HG02970 (cell line): ENCODE results near the gene COLEC12.
A peak's percentile ranks its signal among the peaks of the same experiment; 100 is the strongest.
"Not testable (repeated sequence)": the region's sequence is repeated elsewhere in the genome, so short reads cannot be mapped to it uniquely, and the experiment has no call there.

ENCODE experiments used
- ATAC-seq: cut with Tn5 transposase; IDR thresholded peaks from one replicate; pipeline ENCODE4 v1.9.1; 2021; ENCODE audit warnings: mild to moderate bottlenecking, moderate library complexity, moderate number of reproducible peaks; ENCODE audit not compliant: unreplicated experiment, low FRiP score

Gene COLEC12

DNA sequence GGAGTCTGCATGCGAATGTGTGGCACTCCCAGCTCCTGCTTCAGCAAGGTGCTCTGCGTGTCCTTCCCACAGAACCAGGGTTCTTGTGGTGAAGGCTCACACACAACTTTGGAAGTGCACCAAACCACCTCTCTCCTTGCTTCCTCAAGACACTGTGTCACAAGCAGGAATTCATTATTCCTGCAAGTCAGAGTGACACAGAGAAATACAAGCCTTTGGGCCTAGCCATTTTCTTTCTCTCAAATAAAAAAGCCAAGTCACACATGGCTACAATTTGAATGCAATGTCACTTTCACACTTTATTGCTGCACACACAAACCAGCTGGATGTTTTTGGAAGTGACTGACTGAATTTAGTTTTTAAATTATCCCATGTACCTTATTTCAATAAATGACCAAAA lies 202.6 kb downstream of the COLEC12 start:
- ATAC-seq = no peak

DNA sequence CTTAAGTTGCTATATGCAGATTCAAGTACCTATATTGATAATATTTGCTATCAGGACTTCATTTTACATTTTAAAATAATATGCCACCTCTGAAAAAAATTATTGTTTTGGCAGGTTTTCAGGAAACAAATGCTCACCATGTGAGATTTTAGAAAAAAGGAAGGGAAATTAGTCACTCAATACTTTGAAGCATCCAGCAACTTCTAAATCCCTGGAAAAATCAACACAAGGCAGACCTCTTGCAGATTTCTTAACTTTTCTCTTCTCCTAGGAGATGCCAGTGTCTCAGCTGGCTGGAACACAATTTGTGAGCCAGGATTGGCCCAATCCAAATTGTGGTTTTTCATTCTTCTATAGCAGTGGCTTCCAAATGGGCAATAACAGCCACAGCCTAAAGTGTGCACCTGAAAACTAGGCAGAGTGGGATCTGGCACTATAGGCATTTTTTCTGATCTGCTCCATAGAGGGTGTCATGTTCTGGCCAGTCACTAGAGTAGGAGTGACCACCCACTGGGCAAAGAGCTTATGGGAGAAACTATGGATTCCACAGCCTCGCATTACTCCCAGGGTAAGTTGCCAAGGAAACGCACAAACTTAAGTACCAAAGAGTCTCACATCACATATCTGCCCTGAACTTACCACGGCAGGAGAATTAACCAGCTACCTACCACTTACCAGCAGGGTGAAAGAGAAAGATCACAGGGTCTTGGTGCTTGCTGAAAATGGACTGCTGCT lies 204.6 kb downstream of the COLEC12 start:
- ATAC-seq = no peak

DNA sequence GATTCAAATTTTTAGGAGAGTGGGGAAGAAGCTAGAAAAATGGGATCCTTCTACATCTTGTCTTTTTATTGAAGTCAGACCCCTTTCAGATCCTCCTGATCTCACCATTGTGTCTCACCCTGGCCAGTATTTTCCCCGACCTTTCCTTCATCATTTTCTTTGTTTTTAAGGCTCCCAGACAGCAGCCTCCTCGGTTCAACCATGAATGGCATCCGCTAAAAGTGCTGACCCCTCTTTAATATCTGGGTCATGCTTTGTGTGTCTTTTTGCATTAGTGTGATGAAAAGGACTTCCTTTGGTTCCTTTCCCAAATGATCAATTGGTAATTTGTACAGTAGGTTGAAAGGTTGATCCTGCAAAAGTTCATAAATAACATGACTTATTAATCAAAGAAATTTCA lies 205.9 kb downstream of the COLEC12 start:
- no peak for ATAC-seq

- no peak for ATAC-seq
Observed at GRCh38 chr18:293536-293935, 207.0 kb downstream of the COLEC12 start.

DNA sequence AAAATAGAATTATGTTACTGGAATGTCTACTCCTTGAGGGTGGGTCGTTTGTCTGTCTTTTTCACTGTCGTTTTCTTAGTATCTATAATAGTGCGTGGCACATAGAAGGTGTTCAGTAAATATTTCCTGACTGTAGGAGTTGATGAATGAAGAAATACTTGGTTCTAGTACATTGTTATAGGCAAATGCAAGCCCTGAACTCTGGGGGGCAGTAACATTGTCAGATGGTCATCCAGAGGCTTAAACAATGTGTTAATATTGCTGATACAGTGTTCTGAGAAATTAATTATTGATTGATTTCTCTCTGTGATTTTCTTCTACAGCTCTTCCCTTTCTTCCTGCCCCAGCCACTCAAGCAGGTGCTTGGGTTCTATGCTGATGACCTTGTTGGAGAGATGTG lies 208.2 kb downstream of the COLEC12 start:
- no peak for ATAC-seq

GRCh38 chr18:289970-290369 lies 210.5 kb downstream of the COLEC12 start:
- ATAC-seq = not testable (repeated sequence)

DNA sequence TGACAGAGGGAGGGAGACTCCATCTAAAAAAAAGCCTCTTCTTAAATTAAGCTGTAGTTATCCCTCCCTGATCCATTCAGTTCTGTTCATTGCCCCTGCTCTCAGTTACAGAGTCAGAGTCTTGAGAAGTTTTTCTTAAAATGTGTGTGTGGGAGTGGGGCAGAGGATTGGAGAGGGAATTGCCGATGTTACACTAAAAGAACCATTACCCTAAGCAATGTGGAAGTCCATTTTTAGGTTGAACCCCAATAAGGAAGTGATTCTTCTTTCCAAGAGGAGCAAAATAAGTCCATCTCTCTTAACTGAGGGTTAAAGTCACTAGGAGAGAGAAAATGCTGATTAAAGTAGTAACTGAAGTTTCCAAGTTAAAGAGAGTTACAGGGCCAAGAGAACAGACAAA lies 211.5 kb downstream of the COLEC12 start:
- ATAC-seq = no peak

- no peak for ATAC-seq
Observed at GRCh38 chr18:286515-287310, 213.8 kb downstream of the COLEC12 start.

DNA sequence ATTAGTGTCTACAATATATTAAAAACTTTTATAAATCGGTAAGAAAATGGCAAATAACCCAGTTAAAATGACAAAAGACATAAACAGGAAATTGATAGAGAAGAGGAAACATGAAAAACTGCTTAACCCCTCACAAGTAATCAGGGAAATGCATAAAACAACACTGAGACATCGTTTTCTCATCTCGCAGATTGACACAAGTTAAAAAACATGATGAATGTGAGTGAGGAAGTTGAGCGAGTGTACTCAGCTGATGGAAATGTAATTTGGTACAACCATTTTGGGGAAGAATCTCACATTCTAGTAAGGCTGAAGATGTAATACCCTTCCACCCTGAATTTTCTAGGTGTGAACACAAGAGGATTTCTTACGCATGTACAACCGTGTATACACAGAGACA lies 214.7 kb downstream of the COLEC12 start:
- ATAC-seq = no peak

- ATAC-seq = no peak
Observed at GRCh38 chr18:275486-275885, 225.0 kb downstream of the COLEC12 start.

DNA sequence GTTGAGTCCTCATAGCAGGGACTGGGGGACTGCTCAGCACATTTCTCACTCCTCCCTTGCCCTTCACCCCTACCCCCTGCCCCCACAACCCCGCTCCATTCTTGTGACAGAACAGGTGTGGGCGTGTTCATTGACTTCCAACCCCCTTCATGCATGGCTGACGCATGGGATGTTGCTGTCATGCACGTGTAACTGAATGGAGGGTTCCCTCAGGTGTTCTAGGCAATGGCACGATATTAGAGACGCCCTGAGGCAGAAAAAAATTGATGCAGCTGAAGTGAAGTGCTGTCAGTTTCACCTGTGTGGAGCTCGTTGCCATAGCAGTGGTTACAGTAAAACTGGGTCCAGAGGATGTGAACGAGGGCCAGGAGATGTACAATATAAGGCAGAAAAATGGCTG lies 226.2 kb downstream of the COLEC12 start:
- no peak for ATAC-seq

- no peak for ATAC-seq
Observed at GRCh38 chr18:273525-273924, 227.0 kb downstream of the COLEC12 start.

DNA sequence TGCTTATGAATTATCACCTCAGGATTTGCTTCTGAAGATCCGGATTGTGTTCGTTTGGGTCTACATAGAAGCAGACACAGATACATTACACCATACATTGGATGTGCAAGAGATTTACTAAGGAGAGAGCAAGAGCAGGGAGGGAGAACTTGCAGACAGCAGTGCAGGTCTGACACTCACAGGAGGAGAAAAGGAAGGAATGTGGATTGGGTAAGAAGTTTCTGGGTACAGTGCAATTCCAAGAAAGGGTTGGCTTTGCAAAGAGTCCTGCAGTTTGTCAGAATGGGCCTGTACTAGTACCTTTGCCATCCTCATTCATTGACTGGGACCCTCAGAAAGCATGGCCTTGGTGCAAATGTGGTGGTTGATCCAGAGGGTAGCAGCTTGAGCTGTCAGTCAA lies 227.9 kb downstream of the COLEC12 start:
- ATAC-seq = no peak

- no peak for ATAC-seq
Observed at GRCh38 chr18:269480-270095, 230.9 kb downstream of the COLEC12 start.

DNA sequence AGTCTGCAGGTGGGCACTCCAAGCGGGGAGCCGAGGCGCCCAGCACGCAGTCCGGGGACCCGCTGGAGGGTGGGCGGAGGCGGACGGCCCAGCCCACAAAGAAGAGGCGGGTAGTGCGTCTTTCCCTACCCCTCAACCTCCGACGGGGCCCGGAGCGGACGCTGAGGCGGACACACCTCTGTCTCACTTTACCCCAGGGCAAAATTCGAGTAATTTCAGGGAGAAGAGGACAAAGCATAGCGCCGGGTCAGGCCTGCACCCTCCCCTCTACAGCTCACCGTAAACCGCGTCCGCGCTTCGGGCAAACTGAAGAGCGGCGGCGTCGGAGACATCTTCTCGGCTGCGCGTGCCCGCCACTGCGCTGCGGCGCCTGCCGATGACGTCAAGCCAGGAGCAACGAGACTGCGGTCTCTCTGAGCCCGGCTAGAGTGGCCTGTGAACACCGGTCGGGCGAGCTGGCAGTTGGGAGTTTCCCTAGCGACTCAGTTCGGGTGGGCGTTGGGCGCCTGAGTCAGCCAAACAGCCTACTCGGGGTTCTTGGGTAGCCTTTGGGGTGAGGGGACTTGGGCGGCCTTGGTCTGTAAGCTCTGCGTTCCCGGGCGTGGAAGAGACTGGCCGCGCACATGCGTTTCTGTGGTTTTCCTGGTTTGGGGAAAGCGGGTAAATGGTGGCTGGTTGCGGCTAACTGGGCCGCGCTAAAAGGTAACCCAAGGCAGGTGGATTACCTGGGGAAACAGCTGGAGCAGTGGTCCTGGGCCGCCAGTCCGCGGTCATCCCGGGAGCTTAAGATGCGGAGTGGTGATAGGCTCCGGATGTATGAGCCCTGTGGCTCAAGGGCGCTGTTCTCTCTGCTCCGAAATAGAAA lies 232.6 kb downstream of the COLEC12 start, which contains the start of gene THOC1:
THOC1 (minus strand) TSS at position 360 of the 865 bp plus-strand sequence; CDS start at position 332, 28 bp downstream.
- peak; percentile 93 for ATAC-seq

DNA sequence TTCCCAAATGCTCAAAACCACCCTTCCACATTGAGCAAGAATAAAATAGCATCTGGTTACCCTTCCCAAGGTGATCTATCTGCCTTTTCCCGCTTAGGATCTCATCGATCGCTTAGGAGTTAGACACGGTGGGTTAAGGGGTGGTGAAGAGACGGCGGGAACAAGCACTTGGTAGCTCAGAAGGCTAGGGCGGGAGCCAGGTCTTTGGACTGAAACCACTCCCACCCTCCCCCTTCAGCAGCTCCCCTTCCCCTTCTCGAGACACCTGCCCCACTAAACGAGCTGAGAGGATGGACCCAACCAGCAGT lies 233.2 kb downstream of the COLEC12 start:
- ATAC-seq = no peak
